HL-60 (cell line): ENCODE data around the gene SLC12A3.

Experiments
- CTCF ChIP-seq: IDR thresholded peaks from one replicate; pipeline ENCODE4 v1.5.1; 2011; ENCODE audit warnings: low read length, control low read depth, inconsistent platforms; ENCODE audit not compliant: insufficient read depth
- GABPA ChIP-seq: IDR thresholded peaks from 2 replicates; pipeline ENCODE4 v1.6.1; 2012; ENCODE audit warnings: low read depth
- POLR2AphosphoS5 ChIP-seq: IDR thresholded peaks from 2 replicates; pipeline ENCODE4 v1.6.1; 2012; ENCODE audit warnings: low read depth
- REST ChIP-seq: IDR thresholded peaks from 2 replicates; pipeline ENCODE4 v1.6.1; 2012; ENCODE audit warnings: low read depth; ENCODE audit not compliant: insufficient replicate concordance
- SPI1 ChIP-seq: IDR thresholded peaks from 2 replicates; pipeline ENCODE4 v1.6.1; 2012; ENCODE audit warnings: low read depth, mild to moderate bottlenecking, borderline replicate concordance

- TF ChIP-seq CTCF: no peak
- no peak for TF ChIP-seq REST
- TF ChIP-seq SPI1: no peak
- TF ChIP-seq POLR2AphosphoS5: no peak
- no peak for TF ChIP-seq GABPA
Measured at GRCh38 chr16:56864960-56865359, at the start of gene SLC12A3.
